Right cardiac atrium (tissue), 5 donors: ENCODE data around the gene TBCD. TPM values are rescaled to one million over a fixed set of nuclear protein-coding genes. Genes with fewer than 3 reads are reported as not detected.
A peak's percentile ranks its signal among the peaks of the same experiment; 100 is the strongest.
"Not testable (repeated sequence)": the region's sequence is repeated elsewhere in the genome, so short reads cannot be mapped to it uniquely, and the experiment has no call there.

Source experiments
- ATAC-seq, 2 donors: fragments of 200-7000 bp; cut with Tn5 transposase; one replicate each; pipeline versions ENCODE4 v1.8.0 to v1.9.1; 2020; ENCODE audit warnings: moderate library complexity in 2 of 2, mild to moderate bottlenecking in 1 of 2
- DNase-seq, 3 donors: peaks; one replicate each; pipeline ENCODE4 v3.0.0-alpha.2; 2020
- H3K27ac ChIP-seq: one replicate; pipeline ENCODE4 v1.5.1; 2013; ENCODE audit warnings: mild to moderate bottlenecking, low read length, control low read depth, moderate library complexity
- H3K27me3 ChIP-seq: one replicate; pipeline ENCODE4 v1.6.1; 2013; ENCODE audit not compliant: control insufficient read depth, insufficient read depth
- H3K4me1 ChIP-seq: one replicate; pipeline ENCODE4 v1.6.1; 2013; ENCODE audit warnings: low read length; ENCODE audit not compliant: control insufficient read depth, insufficient read depth
- H3K4me3 ChIP-seq: one replicate; pipeline ENCODE4 v1.5.1; 2013; ENCODE audit warnings: low read length, control low read depth
- H3K9me3 ChIP-seq: one replicate; pipeline ENCODE4 v1.6.1; 2013; ENCODE audit warnings: low read length; ENCODE audit not compliant: control insufficient read depth
- WGBS: extraction: QIAGEN DNeasy Blood & Tissue Kit; methylation state at CpG from one replicate; pipeline ENCODE4 v1.1.7; 2013; 5-methylcytosine and 5-hydroxymethylcytosine counted together
- intact Hi-C, 4 donors: fragments of 100-400 bp; cut with DNase I; formaldehyde crosslinking; loops; one replicate each; pipeline versions ENCODE4 v1.11.0 to v1.14.0; 2022 to 2023
- polyA plus RNA-seq: library from polyadenylated mRNA; stranded (reverse); fragments of 200-250 nt; gene quantifications from one replicate; pipeline ENCODE4 v1.2.3, GENCODE V29; 2013
- total RNA-seq, 4 donors: library from RNA; stranded (reverse); fragmentation: NEBNext Ultra II Directional; extraction: Animal tissue kit (Norgen Biotek cat#: 25700); gene quantifications; one replicate each; pipeline ENCODE4 v1.2.1, GENCODE V29; 2021
- donor health status: healthy with polysubstance abuse.
- donor health status: DM: no; HTN: yes; CAD: no.
- donor health status: DM: no; HTN: no; CAD: no.
- donor health status: DM: no; HTN: yes; CAD: no; lungs with severe emphysema.
- donor health status: DM: yes; HTN: yes; CAD: no.

TBCD gene
- total and polyA plus RNA-seq, 5 donors: 36.2 to 43.9 (median 41.2) TPM

DNA sequence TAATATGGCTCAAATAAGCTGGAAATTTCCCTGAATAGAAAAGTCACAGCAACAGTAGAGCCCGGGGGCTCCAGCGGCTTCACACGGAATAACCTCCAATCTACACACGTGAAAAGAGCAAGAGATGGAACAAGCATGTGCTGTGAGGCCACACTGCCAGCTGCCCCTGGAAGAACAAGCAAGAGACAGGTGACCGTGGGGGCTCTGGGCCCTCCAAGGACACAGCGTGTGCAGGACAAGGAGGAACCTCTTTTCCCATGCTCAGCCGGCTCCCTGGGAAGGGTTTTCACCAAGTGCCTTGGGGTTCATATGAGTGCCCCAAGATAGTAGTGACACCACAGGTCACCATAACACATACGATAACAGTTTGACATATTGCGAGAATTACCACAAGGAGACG lies 198.1 kb downstream of the TBCD start:
- peak in 1 of 3 donors; percentile 16 for DNase-seq
- H3K27me3 ChIP-seq: no peaks in the 10 kb centered on the region
- no peak overlapping the region for H3K4me3 ChIP-seq
- H3K9me3 ChIP-seq: no peaks in the 10 kb centered on the region
- no peak overlapping the region for H3K27ac ChIP-seq
- no peaks in the 10 kb centered on the region for H3K4me1 ChIP-seq
- intact Hi-C loops: no loop called here
- WGBS: 96% methylated on average over 10 of the region's 10 CpGs
- no peak for ATAC-seq

GRCh38 chr17:82950525-82951102 lies 198.7 kb downstream of the TBCD start:
- DNase-seq (no peak), ATAC-seq (no peak)
- intact Hi-C loops: no loop called here
- WGBS: 93% methylated on average over 18 of the region's 18 CpGs
- Histone ChIP-seq H3K27ac (no peak overlapping the region), H3K4me1 (no peaks in the 10 kb centered on the region), H3K27me3 (no peaks in the 10 kb centered on the region), H3K9me3 (no peaks in the 10 kb centered on the region), H3K4me3 (no peak overlapping the region)

GRCh38 chr17:82952019-82952418 lies 200.2 kb downstream of the TBCD start:
- no peaks in the 10 kb centered on the region for H3K27me3 ChIP-seq
- peak in 2 of 3 donors; percentile 15 to 36 for DNase-seq
- no peaks in the 10 kb centered on the region for H3K9me3 ChIP-seq
- ATAC-seq: no peak
- no peaks in the 10 kb centered on the region for H3K4me1 ChIP-seq
- H3K4me3 ChIP-seq: no peak overlapping the region
- 98% methylated on average over 13 of the region's 13 CpGs for WGBS
- no peak overlapping the region for H3K27ac ChIP-seq
- intact Hi-C loops: no loop called here

GRCh38 chr17:82955106-82955505 lies 203.2 kb downstream of the TBCD start:
- intact Hi-C loops, H3K9me3 ChIP-seq, ATAC-seq, DNase-seq, H3K27me3 ChIP-seq, H3K27ac ChIP-seq, H3K4me3 ChIP-seq, H3K4me1 ChIP-seq: not testable (repeated sequence)
- WGBS: 89% methylated on average over 3 of the region's 3 CpGs

DNA sequence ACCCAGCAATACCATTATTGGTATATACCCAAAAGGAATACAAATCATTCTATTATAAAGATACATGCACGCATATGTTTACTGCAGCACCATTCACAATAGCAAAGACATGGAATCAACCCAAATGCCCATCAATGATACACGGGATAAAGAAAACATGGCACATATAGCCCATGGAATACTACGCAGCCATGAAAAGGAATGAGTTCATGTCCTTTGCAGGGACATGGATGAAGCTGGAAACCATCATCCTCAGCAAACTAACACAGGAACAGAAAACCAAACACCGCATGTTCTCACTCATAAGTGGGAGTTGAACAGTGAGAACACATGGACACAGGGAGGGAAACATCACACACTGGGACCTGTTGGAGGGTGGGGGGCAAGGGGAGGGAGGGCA lies 203.8 kb downstream of the TBCD start:
- H3K27me3 ChIP-seq, ATAC-seq, H3K27ac ChIP-seq, H3K4me3 ChIP-seq, H3K9me3 ChIP-seq, DNase-seq, intact Hi-C loops, H3K4me1 ChIP-seq: not testable (repeated sequence)
- 95% methylated on average over 4 of the region's 4 CpGs for WGBS

- DNase-seq (peak in 2 of 3 donors; percentile 23 to 52), ATAC-seq (no peak)
- Histone ChIP-seq H3K27me3 (no peaks in the 10 kb centered on the region), H3K4me1 (no peaks in the 10 kb centered on the region), H3K9me3 (no peaks in the 10 kb centered on the region), H3K4me3 (no peak overlapping the region), H3K27ac (no peak overlapping the region)
- intact Hi-C loops: no loop called here
- WGBS: 99% methylated on average over 18 of the region's 18 CpGs
Observed at GRCh38 chr17:82956146-82956725, 204.4 kb downstream of the TBCD start.

- intact Hi-C loops: no loop called here
- Histone ChIP-seq H3K4me3 (no peak overlapping the region), H3K27ac (no peak overlapping the region), H3K27me3 (no peaks in the 10 kb centered on the region), H3K4me1 (no peaks in the 10 kb centered on the region), H3K9me3 (no peaks in the 10 kb centered on the region)
- ATAC-seq (peak in 1 of 2 donors; percentile 25), DNase-seq (peak in 1 of 3 donors; percentile 54)
- 96% methylated on average over 33 of the region's 33 CpGs for WGBS
Observed at GRCh38 chr17:82956726-82957468, 205.0 kb downstream of the TBCD start.

DNA sequence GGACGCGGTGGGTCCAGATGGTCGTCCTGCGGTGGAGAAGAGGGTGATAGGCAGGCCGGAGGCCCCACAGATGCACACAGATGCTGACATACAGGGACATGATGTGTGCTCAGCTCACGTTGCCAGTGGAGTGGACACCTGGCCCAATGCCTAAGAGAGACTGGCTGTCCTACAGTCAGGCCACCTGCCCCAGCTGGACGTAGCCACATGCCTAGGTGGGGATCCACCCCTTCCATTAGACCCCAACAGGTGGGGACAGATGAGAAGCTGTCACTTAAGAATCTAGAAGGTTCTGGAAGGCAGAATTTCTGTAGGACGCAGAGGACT lies 205.6 kb downstream of the TBCD start:
- no peak overlapping the region for H3K27ac ChIP-seq
- peak in 1 of 3 donors; percentile 48 for DNase-seq
- WGBS: 94% methylated on average over 8 of the region's 8 CpGs
- no peaks in the 10 kb centered on the region for H3K9me3 ChIP-seq
- no peak overlapping the region for H3K4me3 ChIP-seq
- intact Hi-C loops: no loop called here
- no peaks in the 10 kb centered on the region for H3K27me3 ChIP-seq
- ATAC-seq: no peak
- no peaks in the 10 kb centered on the region for H3K4me1 ChIP-seq

DNA sequence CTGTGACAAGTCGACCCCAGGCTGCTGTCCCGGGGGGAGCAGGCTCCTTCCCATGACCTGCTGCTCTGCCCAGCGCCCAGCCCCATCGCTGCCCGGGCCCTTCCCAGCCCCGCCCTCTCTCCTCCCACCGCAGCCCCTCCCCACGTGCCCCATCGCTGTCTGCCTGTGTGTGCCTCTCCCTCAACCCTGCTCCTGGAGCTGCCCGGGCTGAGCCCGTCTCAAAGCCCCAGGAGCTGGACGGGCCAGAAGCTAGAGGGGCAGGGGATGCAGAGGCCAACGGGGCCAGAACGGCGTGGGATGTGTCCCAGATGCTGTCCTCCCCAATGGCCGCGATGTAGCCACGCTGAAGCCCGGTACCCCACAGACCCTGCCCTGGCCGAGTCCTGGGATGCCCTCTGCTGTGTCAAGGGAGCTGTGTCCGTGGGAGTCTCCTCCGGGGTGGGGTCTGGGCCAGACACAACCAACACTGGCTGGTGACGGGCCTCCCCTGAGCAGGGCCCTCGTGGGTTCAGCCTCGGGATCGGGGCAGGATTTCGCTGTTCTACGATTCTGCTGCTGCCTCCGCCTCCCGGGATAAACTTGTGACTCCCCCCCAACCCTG lies 206.2 kb downstream of the TBCD start:
- Histone ChIP-seq H3K27me3 (no peaks in the 10 kb centered on the region), H3K4me1 (no peaks in the 10 kb centered on the region), H3K4me3 (no peak overlapping the region), H3K27ac (no peak overlapping the region), H3K9me3 (no peaks in the 10 kb centered on the region)
- WGBS: 91% methylated on average over 30 of the region's 30 CpGs
- intact Hi-C loops: no loop called here
- peak in 2 of 3 donors; percentile 39 to 44 for DNase-seq
- no peak for ATAC-seq

- H3K4me1 ChIP-seq: no peaks in the 10 kb centered on the region
- no peaks in the 10 kb centered on the region for H3K27me3 ChIP-seq
- intact Hi-C loops: no loop called here
- ATAC-seq (no peak), DNase-seq (peak in 2 of 3 donors; percentile 42 to 44)
- no peaks in the 10 kb centered on the region for H3K9me3 ChIP-seq
- H3K27ac ChIP-seq: no peak overlapping the region
- no peak overlapping the region for H3K4me3 ChIP-seq
- 93% methylated on average over 28 of the region's 28 CpGs for WGBS
Observed at GRCh38 chr17:82959242-82959930, 207.5 kb downstream of the TBCD start.
